Neuronal stem cell (in vitro differentiated cells): ENCODE measurements around the gene FAM241A.
"Not testable (repeated sequence)": the region's sequence is repeated elsewhere in the genome, so short reads cannot be mapped to it uniquely, and the experiment has no call there.

Experiments used
- DNase-seq: peaks from one replicate; pipeline ENCODE4 v3.0.0-alpha.2; 2013; ENCODE audit warnings: low spot score
- H2AFZ ChIP-seq: one replicate; pipeline ENCODE4 v1.6.1; 2013; ENCODE audit warnings: mild to moderate bottlenecking, low read length, inconsistent platforms
- H2AK5ac ChIP-seq: 2 replicates; pipeline ENCODE4 v1.6.1; 2013; ENCODE audit warnings: low read depth, mild to moderate bottlenecking, inconsistent platforms, low read length, moderate library complexity, mixed read lengths
- H2BK120ac ChIP-seq: 2 replicates; pipeline ENCODE4 v1.6.1; 2013; ENCODE audit warnings: low read depth, mild to moderate bottlenecking, inconsistent platforms, low read length, moderate library complexity, mixed read lengths
- H2BK12ac ChIP-seq: one replicate; pipeline ENCODE4 v1.6.1; 2013; ENCODE audit warnings: low read length, inconsistent platforms
- H2BK15ac ChIP-seq: 2 replicates; pipeline ENCODE4 v1.6.1; 2013; ENCODE audit warnings: mild to moderate bottlenecking, low read length, inconsistent platforms, mixed read lengths
- H2BK5ac ChIP-seq: one replicate; pipeline ENCODE4 v1.6.1; 2013; ENCODE audit warnings: inconsistent platforms, mild to moderate bottlenecking, low read length, moderate library complexity
- H3K14ac ChIP-seq: one replicate; pipeline ENCODE4 v1.6.1; 2013; ENCODE audit warnings: low read length, inconsistent platforms
- H3K18ac ChIP-seq: 2 replicates; pipeline ENCODE4 v1.6.1; 2013; ENCODE audit warnings: low read length, inconsistent platforms
- H3K23ac ChIP-seq: 2 replicates; pipeline ENCODE4 v1.6.1; 2013; ENCODE audit warnings: low read depth, mild to moderate bottlenecking, mixed read lengths, low read length, inconsistent platforms; ENCODE audit not compliant: poor library complexity
- H3K27ac ChIP-seq: replicated peaks from 3 replicates; pipeline ENCODE4 v1.5.1; 2013; ENCODE audit warnings: low read length, inconsistent platforms
- H3K27me3 ChIP-seq, 3 experiments: 2 replicates each; pipeline ENCODE4 v1.6.1; 2013; ENCODE audit warnings: low read length in 3 of 3, mild to moderate bottlenecking in 2 of 3, inconsistent platforms in 1 of 3, low read depth in 1 of 3, mixed read lengths in 1 of 3, moderate library complexity in 1 of 3; ENCODE audit not compliant: control insufficient read depth in 3 of 3, insufficient read depth in 3 of 3
- H3K36me3 ChIP-seq, 2 donors: replicated peaks in 1 of 2; 2 replicates each; pipeline ENCODE4 v1.6.1; 2013; ENCODE audit warnings: low read length in 2 of 2; ENCODE audit not compliant: control insufficient read depth in 2 of 2, insufficient read depth in 2 of 2
- H3K4ac ChIP-seq: 2 replicates; pipeline ENCODE4 v1.6.1; 2013; ENCODE audit warnings: inconsistent platforms, mild to moderate bottlenecking, low read length, moderate library complexity
- H3K4me1 ChIP-seq, 2 donors: 1 replicate in 1 of 2; 2 replicates in 1 of 2; pipeline ENCODE4 v1.6.1; 2013; ENCODE audit warnings: low read length in 2 of 2, low read depth in 1 of 2; ENCODE audit not compliant: control insufficient read depth in 2 of 2, insufficient read depth in 1 of 2
- H3K4me2 ChIP-seq: one replicate; pipeline ENCODE4 v1.6.1; 2013; ENCODE audit warnings: mild to moderate bottlenecking, low read length, inconsistent platforms; ENCODE audit not compliant: insufficient read depth, poor library complexity, severe bottlenecking
- H3K4me3 ChIP-seq, 2 donors: 2 replicates each; pipeline ENCODE4 v1.5.1; 2013; ENCODE audit warnings: low read length in 2 of 2, mild to moderate bottlenecking in 2 of 2, inconsistent platforms in 1 of 2, moderate library complexity in 1 of 2
- H3K79me1 ChIP-seq: one replicate; pipeline ENCODE4 v1.6.1; 2013; ENCODE audit warnings: low read depth, mild to moderate bottlenecking, inconsistent platforms, low read length, moderate library complexity
- H3K9ac ChIP-seq: one replicate; pipeline ENCODE4 v1.6.1; 2013; ENCODE audit warnings: mild to moderate bottlenecking, low read depth, low read length, inconsistent platforms; ENCODE audit not compliant: poor library complexity
- H3K9me3 ChIP-seq, 2 donors: replicated peaks in 1 of 2; 2 replicates each; pipeline versions ENCODE3 to v1.6.1; 2013; ENCODE audit warnings: low read length in 2 of 2, mild to moderate bottlenecking in 2 of 2, inconsistent platforms in 1 of 2, low read depth in 1 of 2, mixed read lengths in 1 of 2, moderate library complexity in 1 of 2; ENCODE audit not compliant: control insufficient read depth in 2 of 2, insufficient read depth in 1 of 2
- H4K8ac ChIP-seq: one replicate; pipeline ENCODE4 v1.6.1; 2013; ENCODE audit warnings: low read depth, mild to moderate bottlenecking, inconsistent platforms, low read length, moderate library complexity
- H4K91ac ChIP-seq: one replicate; pipeline ENCODE4 v1.6.1; 2013; ENCODE audit warnings: low read length, low read depth, mild to moderate bottlenecking, inconsistent platforms; ENCODE audit not compliant: poor library complexity
- WGBS, 2 donors: extraction: QIAGEN DNeasy Blood & Tissue Kit; methylation state at CpG; one replicate each; pipeline ENCODE4 v1.1.7; 2013; ENCODE audit warnings: missing lambda C conversion rate in 2 of 2, mixed read lengths in 1 of 2; ENCODE audit not compliant: insufficient read length in 2 of 2, insufficient replicate concordance in 1 of 2; ENCODE audit errors: extremely low coverage in 2 of 2; 5-methylcytosine and 5-hydroxymethylcytosine counted together

The FAM241A gene

GRCh38 chr4:112167794-112168193 lies 22.5 kb downstream of the FAM241A start:
- H2BK120ac ChIP-seq: no peak overlapping the region
- no peak overlapping the region for H3K23ac ChIP-seq
- H3K79me1 ChIP-seq: no peaks in the 10 kb centered on the region
- H4K91ac ChIP-seq: no peak overlapping the region
- no peak overlapping the region for H3K4me3 ChIP-seq
- no peaks in the 10 kb centered on the region for H3K4me1 ChIP-seq
- no peak overlapping the region for H2BK15ac ChIP-seq
- no peak overlapping the region for H3K18ac ChIP-seq
- no peaks in the 10 kb centered on the region for H3K27me3 ChIP-seq
- H3K4me2 ChIP-seq: no peak overlapping the region
- H3K14ac ChIP-seq: no peak overlapping the region
- no peak overlapping the region for H2AK5ac ChIP-seq
- H3K4ac ChIP-seq: no peak overlapping the region
- H4K8ac ChIP-seq: no peak overlapping the region
- no peak overlapping the region for H3K27ac ChIP-seq
- no peak for DNase-seq
- H2BK5ac ChIP-seq: no peak overlapping the region
- H2BK12ac ChIP-seq: no peak overlapping the region
- H3K9me3 ChIP-seq: no peaks in the 10 kb centered on the region
- H3K36me3 ChIP-seq: no peaks in the 10 kb centered on the region
- H2AFZ ChIP-seq: no peak overlapping the region
- H3K9ac ChIP-seq: no peak overlapping the region

- no peak for DNase-seq
- no peak overlapping the region for H2BK5ac ChIP-seq
- H3K36me3 ChIP-seq: no peaks in the 10 kb centered on the region
- no peak overlapping the region for H3K14ac ChIP-seq
- no peak overlapping the region for H2BK15ac ChIP-seq
- H3K18ac ChIP-seq: no peak overlapping the region
- no peak overlapping the region for H2BK12ac ChIP-seq
- H3K9ac ChIP-seq: no peak overlapping the region
- H2BK120ac ChIP-seq: no peak overlapping the region
- no peaks in the 10 kb centered on the region for H3K9me3 ChIP-seq
- no peak overlapping the region for H3K23ac ChIP-seq
- no peak overlapping the region for H3K27ac ChIP-seq
- no peak overlapping the region for H4K91ac ChIP-seq
- no peak overlapping the region for H4K8ac ChIP-seq
- no CpG with 5 or more reads among the region's 13 CpGs for WGBS, 2 donors
- no peak overlapping the region for H3K4me2 ChIP-seq
- no peaks in the 10 kb centered on the region for H3K27me3 ChIP-seq
- no peak overlapping the region for H3K4ac ChIP-seq
- no peaks in the 10 kb centered on the region for H3K4me1 ChIP-seq
- no peak overlapping the region for H2AK5ac ChIP-seq
- H2AFZ ChIP-seq: no peak overlapping the region
- H3K79me1 ChIP-seq: no peaks in the 10 kb centered on the region
- H3K4me3 ChIP-seq: no peak overlapping the region
Measured at GRCh38 chr4:112168719-112169500, 23.7 kb downstream of the FAM241A start.

- no peak overlapping the region for H2BK5ac ChIP-seq
- no peak overlapping the region for H2AFZ ChIP-seq
- H2BK12ac ChIP-seq: no peak overlapping the region
- H3K36me3 ChIP-seq: no peaks in the 10 kb centered on the region
- H4K8ac ChIP-seq: no peak overlapping the region
- no peaks in the 10 kb centered on the region for H3K4me1 ChIP-seq
- no peak overlapping the region for H3K9ac ChIP-seq
- no peaks in the 10 kb centered on the region for H3K79me1 ChIP-seq
- H3K27me3 ChIP-seq: no peaks in the 10 kb centered on the region
- H3K9me3 ChIP-seq: no peaks in the 10 kb centered on the region
- no CpG with 5 or more reads among the region's 3 CpGs for WGBS, 2 donors
- no peak overlapping the region for H3K23ac ChIP-seq
- H3K4me2 ChIP-seq: no peak overlapping the region
- H4K91ac ChIP-seq: no peak overlapping the region
- H3K14ac ChIP-seq: no peak overlapping the region
- H2AK5ac ChIP-seq: no peak overlapping the region
- DNase-seq: no peak
- H3K27ac ChIP-seq: no peak overlapping the region
- H3K4me3 ChIP-seq: no peak overlapping the region
- H3K18ac ChIP-seq: no peak overlapping the region
- no peak overlapping the region for H3K4ac ChIP-seq
- H2BK15ac ChIP-seq: no peak overlapping the region
- no peak overlapping the region for H2BK120ac ChIP-seq
Measured at GRCh38 chr4:112170451-112170993, 25.3 kb downstream of the FAM241A start.

- WGBS, 2 donors: no CpG with 5 or more reads among the region's 16 CpGs
- DNase-seq: not testable (repeated sequence)
Measured at GRCh38 chr4:112171051-112171763, 26.0 kb downstream of the FAM241A start.

More at GRCh38 chr4:112171051-112171763, 26.0 kb downstream of the FAM241A start:
- H3K14ac ChIP-seq, H2BK12ac ChIP-seq, H3K4me1 ChIP-seq, H2BK15ac ChIP-seq, H3K79me1 ChIP-seq, H3K9ac ChIP-seq, H3K9me3 ChIP-seq, H3K4ac ChIP-seq, H3K18ac ChIP-seq, H2AK5ac ChIP-seq, H2BK120ac ChIP-seq, H2AFZ ChIP-seq, H3K36me3 ChIP-seq, H3K27me3 ChIP-seq, H4K8ac ChIP-seq, H3K23ac ChIP-seq, H3K4me3 ChIP-seq, H3K27ac ChIP-seq, H2BK5ac ChIP-seq, H3K4me2 ChIP-seq, H4K91ac ChIP-seq: not testable (repeated sequence)
